ENCODE results near the gene ZBTB16. TPM values are rescaled to one million over a fixed set of nuclear protein-coding genes. Genes with fewer than 3 reads are reported as not detected.
"Not testable (repeated sequence)": the region's sequence is repeated elsewhere in the genome, so short reads cannot be mapped to it uniquely, and the experiment has no call there.

ZBTB16 gene
- total and polyA plus RNA-seq, 12 donors = 7.9 to 119 (median 53.2) TPM

GRCh38 chr11:114047327-114047726 is 12.2 kb upstream of the ZBTB16 start:
- H3K27me3 ChIP-seq = no peaks in the 10 kb centered on the region
- no peak overlapping the region for H3K27ac ChIP-seq
- TF ChIP-seq POLR2A (IDR thresholded peaks at IDR 0.05) = no peak
- TF ChIP-seq CTCF (IDR thresholded peaks at IDR 0.05) = no peak
- intact Hi-C loops (cut with DNase I) = no loop called here
- 83 to 95% (median 92%) methylated on average over 3 to 4 of the region's 4 CpGs for WGBS, 4 donors
- no peaks in the 10 kb centered on the region for H3K36me3 ChIP-seq (replicated peaks in 1 of 2)
- no peak overlapping the region for H3K4me3 ChIP-seq
- no peak for DNase-seq
- no peaks in the 10 kb centered on the region for H3K4me1 ChIP-seq (replicated peaks in 1 of 2)
- no peaks in the 10 kb centered on the region for H3K9me3 ChIP-seq (replicated peaks in 1 of 3)

GRCh38 chr11:114049050-114049449 is 10.5 kb upstream of the ZBTB16 start:
- Histone ChIP-seq H3K36me3 (replicated peaks in 1 of 2) (no peaks in the 10 kb centered on the region), H3K9me3 (replicated peaks in 1 of 3) (no peaks in the 10 kb centered on the region), H3K27me3 (no peaks in the 10 kb centered on the region), H3K4me1 (replicated peaks in 1 of 2) (no peaks in the 10 kb centered on the region), H3K4me3 (no peak overlapping the region), H3K27ac (no peak overlapping the region)
- 70 to 89% (median 85%) methylated on average over 2 of the region's 2 CpGs for WGBS, 4 donors
- no peak for TF ChIP-seq POLR2A (IDR thresholded peaks at IDR 0.05)
- no peak for TF ChIP-seq CTCF (IDR thresholded peaks at IDR 0.05)
- no peak for DNase-seq
- intact Hi-C loops (cut with DNase I) = no loop called here

- H3K36me3 ChIP-seq (replicated peaks in 1 of 2); H3K4me3 ChIP-seq; H3K27ac ChIP-seq; intact Hi-C loops (cut with DNase I); H3K9me3 ChIP-seq (replicated peaks in 1 of 3); DNase-seq; H3K27me3 ChIP-seq; H3K4me1 ChIP-seq (replicated peaks in 1 of 2): not testable (repeated sequence)
- WGBS, 4 donors = 93 to 98% (median 97%) methylated on average over 9 of the region's 9 CpGs
These were observed 9.7 kb upstream of the ZBTB16 start for GRCh38 chr11:114049766-114050165.

GRCh38 chr11:114050258-114050927 is 9.1 kb upstream of the ZBTB16 start:
- 86 to 90% (median 89%) methylated on average over 15 of the region's 15 CpGs for WGBS, 4 donors
- no peaks in the 10 kb centered on the region for H3K36me3 ChIP-seq (replicated peaks in 1 of 2)
- no peaks in the 10 kb centered on the region for H3K9me3 ChIP-seq (replicated peaks in 1 of 3)
- no peaks in the 10 kb centered on the region for H3K27me3 ChIP-seq
- no peak for DNase-seq
- intact Hi-C loops (cut with DNase I) = no loop called here
- H3K27ac ChIP-seq = no peak overlapping the region
- H3K4me1 ChIP-seq (replicated peaks in 1 of 2) = no peaks in the 10 kb centered on the region
- H3K4me3 ChIP-seq = no peak overlapping the region
- no peak for TF ChIP-seq POLR2A (IDR thresholded peaks at IDR 0.05)
- TF ChIP-seq CTCF (IDR thresholded peaks at IDR 0.05) = no peak

GRCh38 chr11:114051558-114051957 is 8.0 kb upstream of the ZBTB16 start:
- intact Hi-C loops (cut with DNase I) = no loop called here
- no peak for TF ChIP-seq POLR2A (IDR thresholded peaks at IDR 0.05)
- TF ChIP-seq CTCF (IDR thresholded peaks at IDR 0.05) = no peak
- Histone ChIP-seq H3K27ac (no peak overlapping the region), H3K36me3 (replicated peaks in 1 of 2) (no peaks in the 10 kb centered on the region), H3K4me3 (no peak overlapping the region), H3K27me3 (no peaks in the 10 kb centered on the region), H3K9me3 (replicated peaks in 1 of 3) (no peaks in the 10 kb centered on the region), H3K4me1 (replicated peaks in 1 of 2) (peaks cover 0 to 4% of the 10 kb centered on the region in 2 donors)
- WGBS, 4 donors = 84 to 90% (median 86%) methylated on average over 4 of the region's 4 CpGs
- no peak for DNase-seq

Data from adrenal gland (tissue), 12 donors.